ENCODE data around the gene MT1A.

MT1A gene

DNA sequence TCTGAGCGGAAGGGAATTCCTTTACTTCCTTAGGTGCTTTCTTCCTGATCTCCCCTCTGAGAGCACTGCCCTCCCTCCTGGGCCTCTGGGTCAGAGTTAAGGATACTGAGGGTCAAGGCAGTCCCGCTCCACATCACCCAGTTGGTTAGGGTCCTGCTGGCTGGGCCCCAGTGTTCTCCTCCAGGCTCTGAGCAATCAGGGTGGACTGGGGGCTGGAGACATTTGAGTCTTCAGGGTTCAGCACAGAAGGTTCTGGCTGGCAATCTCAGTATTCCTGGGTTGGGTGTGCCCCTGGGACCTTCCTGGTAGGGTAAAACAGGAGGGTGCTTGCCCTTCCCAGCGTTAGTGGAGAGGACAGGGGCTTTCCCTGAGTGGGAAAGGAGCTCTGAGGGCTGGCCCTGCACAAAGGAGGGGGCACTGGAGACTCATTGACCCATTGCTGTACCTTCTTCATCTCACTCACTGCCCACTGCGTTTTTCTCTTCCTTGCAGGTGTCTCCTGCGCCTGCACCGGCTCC lies 5.6 kb upstream of the MT1A start:
- TF ChIP-seq, protein P1, sequence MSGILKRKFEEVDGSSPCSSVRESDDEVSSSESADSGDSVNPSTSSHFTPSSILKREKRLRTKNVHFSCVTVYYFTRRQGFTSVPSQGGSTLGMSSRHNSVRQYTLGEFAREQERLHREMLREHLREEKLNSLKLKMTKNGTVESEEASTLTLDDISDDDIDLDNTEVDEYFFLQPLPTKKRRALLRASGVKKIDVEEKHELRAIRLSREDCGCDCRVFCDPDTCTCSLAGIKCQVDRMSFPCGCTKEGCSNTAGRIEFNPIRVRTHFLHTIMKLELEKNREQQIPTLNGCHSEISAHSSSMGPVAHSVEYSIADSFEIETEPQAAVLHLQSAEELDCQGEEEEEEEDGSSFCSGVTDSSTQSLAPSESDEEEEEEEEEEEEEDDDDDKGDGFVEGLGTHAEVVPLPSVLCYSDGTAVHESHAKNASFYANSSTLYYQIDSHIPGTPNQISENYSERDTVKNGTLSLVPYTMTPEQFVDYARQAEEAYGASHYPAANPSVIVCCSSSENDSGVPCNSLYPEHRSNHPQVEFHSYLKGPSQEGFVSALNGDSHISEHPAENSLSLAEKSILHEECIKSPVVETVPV (CRISPR knock-in tag; IDR thresholded peaks at IDR 0.05) = no peak
- TF ChIP-seq, protein P2, sequence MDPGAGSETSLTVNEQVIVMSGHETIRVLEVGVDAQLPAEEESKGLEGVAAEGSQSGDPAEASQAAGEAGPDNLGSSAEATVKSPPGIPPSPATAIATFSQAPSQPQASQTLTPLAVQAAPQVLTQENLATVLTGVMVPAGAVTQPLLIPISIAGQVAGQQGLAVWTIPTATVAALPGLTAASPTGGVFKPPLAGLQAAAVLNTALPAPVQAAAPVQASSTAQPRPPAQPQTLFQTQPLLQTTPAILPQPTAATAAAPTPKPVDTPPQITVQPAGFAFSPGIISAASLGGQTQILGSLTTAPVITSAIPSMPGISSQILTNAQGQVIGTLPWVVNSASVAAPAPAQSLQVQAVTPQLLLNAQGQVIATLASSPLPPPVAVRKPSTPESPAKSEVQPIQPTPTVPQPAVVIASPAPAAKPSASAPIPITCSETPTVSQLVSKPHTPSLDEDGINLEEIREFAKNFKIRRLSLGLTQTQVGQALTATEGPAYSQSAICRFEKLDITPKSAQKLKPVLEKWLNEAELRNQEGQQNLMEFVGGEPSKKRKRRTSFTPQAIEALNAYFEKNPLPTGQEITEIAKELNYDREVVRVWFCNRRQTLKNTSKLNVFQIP (CRISPR knock-in tag; IDR thresholded peaks at IDR 0.05; ENCODE audit: borderline replicate concordance, low read depth) = no peak
- TF ChIP-seq OSR1 (CRISPR knock-in tag; IDR thresholded peaks at IDR 0.05) (no peak), ARNTL (CRISPR knock-in tag; IDR thresholded peaks at IDR 0.05; ENCODE audit: borderline replicate concordance, low read depth) (no peak), PPARA (CRISPR knock-in tag; IDR thresholded peaks at IDR 0.05; ENCODE audit: borderline replicate concordance) (no peak), ZNF565 (CRISPR knock-in tag; conservative IDR thresholded peaks at IDR 0.05; ENCODE audit: low read depth) (no peak), ESRRG (CRISPR knock-in tag; IDR thresholded peaks at IDR 0.05) (no peak), CSDC2 (CRISPR knock-in tag; IDR thresholded peaks at IDR 0.05) (no peak), TOX (CRISPR knock-in tag; IDR thresholded peaks at IDR 0.05; ENCODE audit: borderline replicate concordance) (no peak), RARB (CRISPR knock-in tag; IDR thresholded peaks at IDR 0.05) (no peak), ZC3H10 (CRISPR knock-in tag; IDR thresholded peaks at IDR 0.05) (no peak), GLIS3 (CRISPR knock-in tag; IDR thresholded peaks at IDR 0.05) (no peak), ZFP30 (CRISPR knock-in tag; IDR thresholded peaks at IDR 0.05) (no peak)
- TF ChIP-seq, protein P3, sequence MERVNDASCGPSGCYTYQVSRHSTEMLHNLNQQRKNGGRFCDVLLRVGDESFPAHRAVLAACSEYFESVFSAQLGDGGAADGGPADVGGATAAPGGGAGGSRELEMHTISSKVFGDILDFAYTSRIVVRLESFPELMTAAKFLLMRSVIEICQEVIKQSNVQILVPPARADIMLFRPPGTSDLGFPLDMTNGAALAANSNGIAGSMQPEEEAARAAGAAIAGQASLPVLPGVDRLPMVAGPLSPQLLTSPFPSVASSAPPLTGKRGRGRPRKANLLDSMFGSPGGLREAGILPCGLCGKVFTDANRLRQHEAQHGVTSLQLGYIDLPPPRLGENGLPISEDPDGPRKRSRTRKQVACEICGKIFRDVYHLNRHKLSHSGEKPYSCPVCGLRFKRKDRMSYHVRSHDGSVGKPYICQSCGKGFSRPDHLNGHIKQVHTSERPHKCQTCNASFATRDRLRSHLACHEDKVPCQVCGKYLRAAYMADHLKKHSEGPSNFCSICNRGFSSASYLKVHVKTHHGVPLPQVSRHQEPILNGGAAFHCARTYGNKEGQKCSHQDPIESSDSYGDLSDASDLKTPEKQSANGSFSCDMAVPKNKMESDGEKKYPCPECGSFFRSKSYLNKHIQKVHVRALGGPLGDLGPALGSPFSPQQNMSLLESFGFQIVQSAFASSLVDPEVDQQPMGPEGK (CRISPR knock-in tag; IDR thresholded peaks at IDR 0.05; ENCODE audit: borderline replicate concordance) = no peak
- TF ChIP-seq, protein P4, sequence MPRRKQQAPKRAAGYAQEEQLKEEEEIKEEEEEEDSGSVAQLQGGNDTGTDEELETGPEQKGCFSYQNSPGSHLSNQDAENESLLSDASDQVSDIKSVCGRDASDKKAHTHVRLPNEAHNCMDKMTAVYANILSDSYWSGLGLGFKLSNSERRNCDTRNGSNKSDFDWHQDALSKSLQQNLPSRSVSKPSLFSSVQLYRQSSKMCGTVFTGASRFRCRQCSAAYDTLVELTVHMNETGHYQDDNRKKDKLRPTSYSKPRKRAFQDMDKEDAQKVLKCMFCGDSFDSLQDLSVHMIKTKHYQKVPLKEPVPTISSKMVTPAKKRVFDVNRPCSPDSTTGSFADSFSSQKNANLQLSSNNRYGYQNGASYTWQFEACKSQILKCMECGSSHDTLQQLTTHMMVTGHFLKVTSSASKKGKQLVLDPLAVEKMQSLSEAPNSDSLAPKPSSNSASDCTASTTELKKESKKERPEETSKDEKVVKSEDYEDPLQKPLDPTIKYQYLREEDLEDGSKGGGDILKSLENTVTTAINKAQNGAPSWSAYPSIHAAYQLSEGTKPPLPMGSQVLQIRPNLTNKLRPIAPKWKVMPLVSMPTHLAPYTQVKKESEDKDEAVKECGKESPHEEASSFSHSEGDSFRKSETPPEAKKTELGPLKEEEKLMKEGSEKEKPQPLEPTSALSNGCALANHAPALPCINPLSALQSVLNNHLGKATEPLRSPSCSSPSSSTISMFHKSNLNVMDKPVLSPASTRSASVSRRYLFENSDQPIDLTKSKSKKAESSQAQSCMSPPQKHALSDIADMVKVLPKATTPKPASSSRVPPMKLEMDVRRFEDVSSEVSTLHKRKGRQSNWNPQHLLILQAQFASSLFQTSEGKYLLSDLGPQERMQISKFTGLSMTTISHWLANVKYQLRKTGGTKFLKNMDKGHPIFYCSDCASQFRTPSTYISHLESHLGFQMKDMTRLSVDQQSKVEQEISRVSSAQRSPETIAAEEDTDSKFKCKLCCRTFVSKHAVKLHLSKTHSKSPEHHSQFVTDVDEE (CRISPR knock-in tag; IDR thresholded peaks at IDR 0.05) = no peak
- no peak for ATAC-seq

DNA sequence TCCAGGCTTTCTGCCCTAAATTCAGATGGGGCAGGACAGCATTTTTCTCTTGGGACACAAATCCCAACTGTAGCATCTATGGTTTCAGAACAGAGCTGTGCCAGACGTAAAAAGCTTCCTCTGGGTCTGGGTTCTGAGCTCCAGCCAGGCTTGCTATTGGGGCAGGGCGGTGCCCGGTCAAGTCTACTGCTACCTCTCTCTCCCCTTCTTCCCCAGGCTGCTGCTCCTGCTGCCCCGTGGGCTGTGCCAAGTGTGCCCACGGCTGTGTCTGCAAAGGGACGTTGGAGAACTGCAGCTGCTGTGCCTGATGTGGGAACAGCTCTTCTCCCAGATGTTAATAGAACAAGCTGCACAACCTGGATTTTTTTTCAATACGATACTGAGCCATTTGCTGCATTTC lies 4.9 kb upstream of the MT1A start:
- no peak for TF ChIP-seq ZFP3 (CRISPR knock-in tag; IDR thresholded peaks at IDR 0.05)
- no peak for TF ChIP-seq PPARA (CRISPR knock-in tag; IDR thresholded peaks at IDR 0.05; ENCODE audit: borderline replicate concordance)
- TF ChIP-seq ISL1 (CRISPR knock-in tag; IDR thresholded peaks at IDR 0.05) = no peak
- TF ChIP-seq ZNF8 (CRISPR knock-in tag; IDR thresholded peaks at IDR 0.05) = no peak
- no peak for TF ChIP-seq BACH2 (CRISPR knock-in tag; IDR thresholded peaks at IDR 0.05; ENCODE audit: borderline replicate concordance)
- TF ChIP-seq, protein P3 (CRISPR knock-in tag; IDR thresholded peaks at IDR 0.05; ENCODE audit: borderline replicate concordance) = no peak
- no peak for TF ChIP-seq RARB (CRISPR knock-in tag; IDR thresholded peaks at IDR 0.05)
- TF ChIP-seq ZFP30 (CRISPR knock-in tag; IDR thresholded peaks at IDR 0.05) = no peak
- no peak for TF ChIP-seq ESRRG (CRISPR knock-in tag; IDR thresholded peaks at IDR 0.05)
- no peak for TF ChIP-seq GLIS3 (CRISPR knock-in tag; IDR thresholded peaks at IDR 0.05)
- TF ChIP-seq TCF4 (CRISPR knock-in tag; IDR thresholded peaks at IDR 0.05; ENCODE audit: borderline replicate concordance) = no peak
- TF ChIP-seq, protein P4 (CRISPR knock-in tag; IDR thresholded peaks at IDR 0.05) = no peak
- no peak for TF ChIP-seq TOX (CRISPR knock-in tag; IDR thresholded peaks at IDR 0.05; ENCODE audit: borderline replicate concordance)
- TF ChIP-seq SNAI2 (CRISPR knock-in tag; IDR thresholded peaks at IDR 0.05) = no peak
- TF ChIP-seq ARNTL (CRISPR knock-in tag; IDR thresholded peaks at IDR 0.05; ENCODE audit: borderline replicate concordance, low read depth) = no peak
- no peak for TF ChIP-seq OSR1 (CRISPR knock-in tag; IDR thresholded peaks at IDR 0.05)
- no peak for TF ChIP-seq ZC3H10 (CRISPR knock-in tag; IDR thresholded peaks at IDR 0.05)
- ATAC-seq = no peak
